ENCODE data around the gene INTS3.
"Not testable (repeated sequence)": the region's sequence is repeated elsewhere in the genome, so short reads cannot be mapped to it uniquely, and the experiment has no call there.

Gene INTS3

DNA sequence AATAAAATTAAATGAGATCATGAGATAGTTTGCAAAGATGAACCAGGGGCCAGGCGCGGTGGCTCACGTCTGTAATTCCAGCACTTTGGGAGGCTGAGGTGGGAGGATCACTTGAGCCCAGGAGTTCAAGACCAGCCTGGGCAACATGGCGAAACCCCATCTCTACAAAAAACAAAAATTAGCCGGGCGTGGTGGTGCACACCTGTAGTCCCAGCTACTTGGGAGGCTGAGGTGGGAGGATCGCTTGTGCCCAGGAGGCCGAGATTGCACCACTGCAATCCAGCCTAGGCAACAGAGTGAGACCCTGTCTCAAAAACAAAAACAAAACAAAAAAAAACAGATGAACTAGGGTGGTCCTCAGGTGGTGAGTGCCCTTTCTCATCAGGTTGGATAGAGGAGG lies 54.8 kb downstream of the INTS3 start:
- H3K9me3 ChIP-seq (ENCODE audit: insufficient read depth, low read depth, low read length); H3K27ac ChIP-seq (ENCODE audit: low read depth, low read length); H3K4me1 ChIP-seq (ENCODE audit: insufficient read depth, low read length); H3K36me3 ChIP-seq (ENCODE audit: insufficient read depth, low read length); H3K27me3 ChIP-seq (ENCODE audit: insufficient read depth, low read length); H3K9ac ChIP-seq (ENCODE audit: low read depth, low read length): not testable (repeated sequence)
- 94% methylated on average over 7 of the region's 8 CpGs for WGBS
- H3K4me3 ChIP-seq (ENCODE audit: low read length) = peak overlapping the region; percentile 69

DNA sequence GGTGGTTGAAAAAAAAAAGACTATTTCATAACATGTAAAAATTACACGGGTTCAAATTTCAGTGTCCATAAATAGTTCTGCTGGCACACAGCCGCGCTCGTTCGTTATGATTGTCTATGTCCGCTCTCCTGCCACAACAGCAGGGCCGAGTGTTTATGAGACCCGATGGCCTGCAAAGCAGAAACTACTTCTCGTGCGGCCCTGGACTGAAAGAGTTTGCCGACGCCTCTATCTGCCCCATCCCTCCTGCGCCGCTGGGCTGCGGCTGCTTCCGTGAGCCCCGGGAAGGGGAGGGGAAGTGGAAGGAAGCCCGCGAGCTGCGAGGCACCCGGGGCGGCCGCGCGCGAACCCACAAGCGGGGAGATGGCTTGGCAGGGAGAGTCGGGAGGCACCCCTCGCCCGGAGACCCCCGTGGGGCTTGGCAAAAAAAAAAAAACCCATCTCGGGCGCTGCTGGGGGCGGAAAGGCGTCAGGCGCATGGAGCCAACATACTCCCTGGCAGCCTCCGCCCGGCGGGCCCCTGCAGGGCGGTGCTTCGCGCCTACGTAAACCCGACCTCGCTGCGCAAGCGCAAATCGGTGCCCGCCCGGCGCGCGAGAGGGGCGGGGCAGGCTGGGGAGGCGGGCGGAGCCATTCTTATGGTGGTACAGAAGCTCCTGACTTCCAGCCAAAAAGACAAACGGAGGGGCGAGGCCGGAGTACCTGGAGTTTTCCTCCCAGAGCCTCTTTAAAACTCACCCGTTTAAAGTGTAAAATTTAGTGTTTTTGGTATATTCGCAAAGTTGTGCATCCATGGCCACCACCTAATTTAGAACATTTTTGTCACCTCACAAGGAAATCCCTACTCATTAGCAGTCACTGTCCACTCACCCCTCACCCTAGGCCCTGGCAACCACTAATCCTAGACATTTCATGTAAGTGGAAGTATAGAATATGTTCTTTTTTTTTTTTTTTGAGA lies 55.7 kb downstream of the INTS3 start:
- Histone ChIP-seq H3K36me3 (ENCODE audit: insufficient read depth, low read length) (no peaks in the 10 kb centered on the region), H3K9me3 (ENCODE audit: insufficient read depth, low read depth, low read length) (no peaks in the 10 kb centered on the region), H3K4me1 (ENCODE audit: insufficient read depth, low read length) (peaks cover 4% of the 10 kb centered on the region), H3K27me3 (ENCODE audit: insufficient read depth, low read length) (no peaks in the 10 kb centered on the region), H3K4me3 (ENCODE audit: low read length) (peak overlapping the region; percentile 69), H3K9ac (ENCODE audit: low read depth, low read length) (peak overlapping the region; percentile 80), H3K27ac (ENCODE audit: low read depth, low read length) (peak overlapping the region; percentile 84)
- WGBS = 2% methylated on average over 61 of the region's 61 CpGs

DNA sequence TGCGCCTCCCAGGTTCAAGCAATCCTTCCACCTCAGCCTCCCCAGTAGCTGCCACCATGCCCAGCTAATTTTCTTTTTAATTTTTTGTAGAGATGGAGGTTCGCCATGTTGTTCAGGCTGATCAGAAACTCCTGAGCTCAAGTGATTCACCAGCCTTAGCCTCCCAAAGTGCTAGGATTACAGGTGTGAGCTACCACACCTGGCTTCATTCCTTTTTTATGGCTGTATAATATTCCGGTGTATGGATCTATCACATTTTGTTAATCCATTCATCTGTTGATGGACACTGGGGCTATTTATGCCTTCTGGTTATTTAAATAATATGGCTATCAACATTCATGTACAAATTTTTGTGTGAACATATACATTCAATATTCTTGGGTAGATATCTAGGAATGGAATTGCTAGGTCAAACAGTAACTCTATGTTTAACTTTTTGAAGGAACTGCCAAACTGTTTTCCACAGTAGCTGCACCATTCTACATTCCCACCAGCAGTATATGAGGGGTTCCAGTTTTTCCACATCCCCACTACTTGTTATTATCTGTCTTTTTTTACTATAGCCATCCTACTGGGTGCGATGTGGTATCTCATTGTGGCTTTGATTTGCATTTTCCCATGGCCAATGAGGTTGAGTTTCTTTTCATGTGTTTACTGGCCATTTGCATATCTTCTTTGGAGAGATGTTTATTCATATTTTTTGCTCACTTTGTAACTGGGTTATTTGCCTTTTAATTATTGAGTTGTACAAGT lies 58.4 kb downstream of the INTS3 start:
- H3K4me1 ChIP-seq (ENCODE audit: insufficient read depth, low read length) = peaks cover 4% of the 10 kb centered on the region
- no peak overlapping the region for H3K4me3 ChIP-seq (ENCODE audit: low read length)
- 80% methylated on average over 3 of the region's 4 CpGs for WGBS
- no peaks in the 10 kb centered on the region for H3K27me3 ChIP-seq (ENCODE audit: insufficient read depth, low read length)
- no peaks in the 10 kb centered on the region for H3K36me3 ChIP-seq (ENCODE audit: insufficient read depth, low read length)
- H3K9me3 ChIP-seq (ENCODE audit: insufficient read depth, low read depth, low read length) = no peaks in the 10 kb centered on the region
- H3K9ac ChIP-seq (ENCODE audit: low read depth, low read length) = no peak overlapping the region
- H3K27ac ChIP-seq (ENCODE audit: low read depth, low read length) = no peak overlapping the region

- no peak overlapping the region for H3K9ac ChIP-seq (ENCODE audit: low read depth, low read length)
- peaks cover 16% of the 10 kb centered on the region for H3K4me1 ChIP-seq (ENCODE audit: insufficient read depth, low read length)
- H3K4me3 ChIP-seq (ENCODE audit: low read length) = no peak overlapping the region
- no peaks in the 10 kb centered on the region for H3K27me3 ChIP-seq (ENCODE audit: insufficient read depth, low read length)
- no peaks in the 10 kb centered on the region for H3K36me3 ChIP-seq (ENCODE audit: insufficient read depth, low read length)
- H3K9me3 ChIP-seq (ENCODE audit: insufficient read depth, low read depth, low read length) = no peaks in the 10 kb centered on the region
- H3K27ac ChIP-seq (ENCODE audit: low read depth, low read length) = no peak overlapping the region
- WGBS = 86% methylated on average over 22 of the region's 22 CpGs
These were observed 61.7 kb downstream of the INTS3 start for GRCh38 chr1:153789478-153790034.

DNA sequence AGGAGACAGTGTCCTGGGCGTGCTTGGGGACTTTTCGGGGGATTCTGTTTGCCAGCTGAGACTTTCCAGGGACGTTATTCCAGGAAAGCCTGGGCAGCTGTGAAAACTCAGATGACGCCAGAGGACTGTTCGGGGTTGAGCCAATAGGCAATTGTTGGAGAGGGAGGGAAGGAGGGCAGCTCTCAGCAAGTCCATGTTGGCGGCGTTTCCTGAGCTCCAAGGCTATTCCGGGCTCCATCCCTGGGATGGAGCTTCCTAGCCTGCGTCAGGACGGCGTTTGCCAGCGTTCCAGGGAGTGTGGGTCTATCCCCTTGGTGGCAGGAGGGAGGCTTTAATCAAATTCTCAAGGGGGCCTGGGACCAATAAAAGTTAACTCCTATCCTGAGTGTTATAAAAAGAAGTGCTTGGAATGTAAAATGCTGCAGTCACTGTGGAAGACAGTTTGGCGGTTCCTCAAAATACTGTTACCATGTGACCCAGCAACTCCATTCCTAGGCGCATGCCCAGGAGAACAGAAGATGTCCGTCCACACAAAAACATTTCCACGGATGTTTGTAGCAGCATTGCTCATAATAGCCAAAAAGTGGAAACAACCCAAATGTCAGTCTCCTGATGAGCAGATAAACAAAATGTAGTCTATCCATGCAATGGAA lies 62.6 kb downstream of the INTS3 start:
- Histone ChIP-seq H3K27ac (ENCODE audit: low read depth, low read length) (no peak overlapping the region), H3K36me3 (ENCODE audit: insufficient read depth, low read length) (no peaks in the 10 kb centered on the region), H3K4me3 (ENCODE audit: low read length) (no peak overlapping the region), H3K27me3 (ENCODE audit: insufficient read depth, low read length) (no peaks in the 10 kb centered on the region), H3K9me3 (ENCODE audit: insufficient read depth, low read depth, low read length) (no peaks in the 10 kb centered on the region), H3K9ac (ENCODE audit: low read depth, low read length) (no peak overlapping the region), H3K4me1 (ENCODE audit: insufficient read depth, low read length) (peaks cover 23% of the 10 kb centered on the region)
- 88% methylated on average over 16 of the region's 16 CpGs for WGBS

- H3K27ac ChIP-seq (ENCODE audit: low read depth, low read length) = no peak overlapping the region
- H3K4me1 ChIP-seq (ENCODE audit: insufficient read depth, low read length) = peaks cover 24% of the 10 kb centered on the region
- no peak overlapping the region for H3K4me3 ChIP-seq (ENCODE audit: low read length)
- H3K36me3 ChIP-seq (ENCODE audit: insufficient read depth, low read length) = no peaks in the 10 kb centered on the region
- 92% methylated on average over 9 of the region's 9 CpGs for WGBS
- no peaks in the 10 kb centered on the region for H3K27me3 ChIP-seq (ENCODE audit: insufficient read depth, low read length)
- H3K9ac ChIP-seq (ENCODE audit: low read depth, low read length) = no peak overlapping the region
- no peaks in the 10 kb centered on the region for H3K9me3 ChIP-seq (ENCODE audit: insufficient read depth, low read depth, low read length)
These were observed 63.3 kb downstream of the INTS3 start for GRCh38 chr1:153790966-153791647.

DNA sequence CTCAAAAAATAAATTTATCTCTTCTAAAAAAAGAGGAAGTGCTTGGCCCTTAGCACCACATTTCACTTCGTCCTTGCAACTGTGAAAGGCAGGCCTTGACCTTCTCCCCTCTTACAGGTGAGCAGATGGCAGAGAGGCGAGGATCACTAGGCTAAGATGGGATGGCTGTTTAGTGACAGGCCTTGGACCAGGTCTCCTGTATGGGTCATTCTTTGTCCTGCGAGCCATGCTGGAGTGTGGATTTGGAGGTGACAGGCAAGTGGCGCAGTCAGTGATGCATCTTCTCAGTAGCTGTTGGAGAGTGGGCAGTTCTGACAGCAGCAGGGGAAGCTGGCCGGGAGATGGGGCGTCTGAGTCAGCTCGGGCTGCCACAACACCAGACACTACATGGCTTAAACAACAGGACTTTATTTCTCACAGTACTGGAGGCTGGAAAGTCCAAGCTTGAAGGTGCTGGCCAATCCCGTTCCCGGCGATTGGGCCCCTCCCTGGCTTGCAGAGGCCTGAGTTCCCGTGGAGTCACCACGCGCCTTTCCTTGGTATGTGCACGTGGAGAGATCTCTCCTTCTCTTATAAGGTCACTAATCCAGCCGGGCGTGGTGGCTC lies 63.9 kb downstream of the INTS3 start:
- no peak overlapping the region for H3K4me3 ChIP-seq (ENCODE audit: low read length)
- 90% methylated on average over 16 of the region's 16 CpGs for WGBS
- H3K4me1 ChIP-seq (ENCODE audit: insufficient read depth, low read length) = peaks cover 24% of the 10 kb centered on the region
- no peaks in the 10 kb centered on the region for H3K36me3 ChIP-seq (ENCODE audit: insufficient read depth, low read length)
- no peak overlapping the region for H3K27ac ChIP-seq (ENCODE audit: low read depth, low read length)
- H3K9ac ChIP-seq (ENCODE audit: low read depth, low read length) = no peak overlapping the region
- no peaks in the 10 kb centered on the region for H3K9me3 ChIP-seq (ENCODE audit: insufficient read depth, low read depth, low read length)
- H3K27me3 ChIP-seq (ENCODE audit: insufficient read depth, low read length) = no peaks in the 10 kb centered on the region

DNA sequence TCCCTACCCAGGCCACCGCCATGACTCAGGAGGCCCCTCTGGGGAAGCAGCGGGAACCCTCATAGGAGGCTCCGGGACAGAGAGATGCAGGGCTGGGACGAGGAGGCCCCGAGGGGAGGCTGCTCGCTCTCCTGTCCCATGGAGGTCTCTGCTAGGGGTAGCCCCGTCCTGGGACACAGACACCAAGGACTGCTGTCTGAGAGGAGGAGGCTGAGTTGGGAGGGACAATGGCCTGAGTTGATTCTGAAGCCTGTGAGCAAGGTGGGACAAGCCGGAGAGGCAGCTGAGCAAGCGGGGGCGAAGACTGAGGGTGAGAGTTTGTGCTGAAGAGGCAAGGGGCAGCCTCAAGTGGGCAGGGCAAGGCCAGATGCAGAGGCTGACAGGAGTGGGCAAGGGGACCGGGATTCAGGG lies 64.8 kb downstream of the INTS3 start:
- no peak overlapping the region for H3K4me3 ChIP-seq (ENCODE audit: low read length)
- H3K27me3 ChIP-seq (ENCODE audit: insufficient read depth, low read length) = no peaks in the 10 kb centered on the region
- H3K36me3 ChIP-seq (ENCODE audit: insufficient read depth, low read length) = no peaks in the 10 kb centered on the region
- no peak overlapping the region for H3K9ac ChIP-seq (ENCODE audit: low read depth, low read length)
- 85% methylated on average over 11 of the region's 11 CpGs for WGBS
- no peak overlapping the region for H3K27ac ChIP-seq (ENCODE audit: low read depth, low read length)
- peaks cover 24% of the 10 kb centered on the region for H3K4me1 ChIP-seq (ENCODE audit: insufficient read depth, low read length)
- no peaks in the 10 kb centered on the region for H3K9me3 ChIP-seq (ENCODE audit: insufficient read depth, low read depth, low read length)

- no peaks in the 10 kb centered on the region for H3K27me3 ChIP-seq (ENCODE audit: insufficient read depth, low read length)
- peak overlapping the region; percentile 52; the same call in 1 of the 2 replicates for H3K27ac ChIP-seq (ENCODE audit: low read depth, low read length)
- H3K4me1 ChIP-seq (ENCODE audit: insufficient read depth, low read length) = peaks cover 24% of the 10 kb centered on the region
- no peak overlapping the region for H3K4me3 ChIP-seq (ENCODE audit: low read length)
- no peaks in the 10 kb centered on the region for H3K36me3 ChIP-seq (ENCODE audit: insufficient read depth, low read length)
- WGBS = 76% methylated on average over 9 of the region's 9 CpGs
- 0 out of 2 replicates have a peak overlapping the region, but pooled peaks have one; percentile 46 for H3K9ac ChIP-seq (ENCODE audit: low read depth, low read length)
- H3K9me3 ChIP-seq (ENCODE audit: insufficient read depth, low read depth, low read length) = no peaks in the 10 kb centered on the region
These were observed 65.6 kb downstream of the INTS3 start for GRCh38 chr1:153793261-153793972.
